Uterus (tissue), 2 donors: ENCODE data around the gene RASAL2.

Source experiments
- POLR2A ChIP-seq, 2 donors: fragments of 450-650 bp; IDR thresholded peaks; one replicate each; pipeline ENCODE4 v1.6.1; 2016; ENCODE audit warnings: antibody characterized with exemption in 2 of 2, mild to moderate bottlenecking in 1 of 2, moderate library complexity in 1 of 2
- TF ChIP-seq, protein P1 (sequence below), 4 experiments: fragments of 200-600 bp in 2 of 4; fragments of 450-650 bp in 2 of 4; sonication (generic) in 2 of 4; IDR thresholded peaks; one replicate each; pipeline ENCODE4 v1.5.1; 2016 to 2019; ENCODE audit warnings: antibody characterized with exemption in 4 of 4, mild to moderate bottlenecking in 2 of 4, moderate library complexity in 1 of 4

DNA sequence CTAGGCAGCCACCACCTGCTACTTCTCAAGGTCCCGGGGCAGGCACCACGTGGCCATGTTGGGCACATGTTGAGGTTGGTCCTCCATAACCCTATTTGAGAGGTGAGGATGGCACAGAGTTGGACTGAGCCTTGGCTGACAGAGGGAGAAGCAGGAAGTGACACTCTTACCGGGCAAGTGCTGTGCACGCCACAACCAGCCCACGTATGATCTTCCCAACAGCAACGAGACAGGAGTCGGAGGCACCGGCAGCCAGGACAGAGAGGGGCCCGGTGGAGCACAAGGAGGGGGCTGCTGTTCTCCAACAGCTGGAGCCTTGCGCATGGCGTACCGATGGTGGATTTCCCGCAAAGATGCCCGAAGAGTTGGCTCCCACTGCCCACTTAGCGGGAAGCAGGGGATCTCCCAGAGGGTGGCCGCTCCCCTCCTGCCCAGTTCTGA is 399.4 kb downstream of the RASAL2 start:
- TF ChIP-seq, protein P1, sequence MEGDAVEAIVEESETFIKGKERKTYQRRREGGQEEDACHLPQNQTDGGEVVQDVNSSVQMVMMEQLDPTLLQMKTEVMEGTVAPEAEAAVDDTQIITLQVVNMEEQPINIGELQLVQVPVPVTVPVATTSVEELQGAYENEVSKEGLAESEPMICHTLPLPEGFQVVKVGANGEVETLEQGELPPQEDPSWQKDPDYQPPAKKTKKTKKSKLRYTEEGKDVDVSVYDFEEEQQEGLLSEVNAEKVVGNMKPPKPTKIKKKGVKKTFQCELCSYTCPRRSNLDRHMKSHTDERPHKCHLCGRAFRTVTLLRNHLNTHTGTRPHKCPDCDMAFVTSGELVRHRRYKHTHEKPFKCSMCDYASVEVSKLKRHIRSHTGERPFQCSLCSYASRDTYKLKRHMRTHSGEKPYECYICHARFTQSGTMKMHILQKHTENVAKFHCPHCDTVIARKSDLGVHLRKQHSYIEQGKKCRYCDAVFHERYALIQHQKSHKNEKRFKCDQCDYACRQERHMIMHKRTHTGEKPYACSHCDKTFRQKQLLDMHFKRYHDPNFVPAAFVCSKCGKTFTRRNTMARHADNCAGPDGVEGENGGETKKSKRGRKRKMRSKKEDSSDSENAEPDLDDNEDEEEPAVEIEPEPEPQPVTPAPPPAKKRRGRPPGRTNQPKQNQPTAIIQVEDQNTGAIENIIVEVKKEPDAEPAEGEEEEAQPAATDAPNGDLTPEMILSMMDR (IDR thresholded peaks at IDR 0.05): no peak
- no peak for TF ChIP-seq POLR2A (IDR thresholded peaks at IDR 0.05)
